ENCODE results near the gene ITIH4.

ITIH4 gene

GRCh38 chr3:52836471-52836845 is 6.0 kb upstream of the ITIH4 start:
- DNase-seq, result no peak
- intact Hi-C loops (cut with DNase I), result no loop called here

DNA sequence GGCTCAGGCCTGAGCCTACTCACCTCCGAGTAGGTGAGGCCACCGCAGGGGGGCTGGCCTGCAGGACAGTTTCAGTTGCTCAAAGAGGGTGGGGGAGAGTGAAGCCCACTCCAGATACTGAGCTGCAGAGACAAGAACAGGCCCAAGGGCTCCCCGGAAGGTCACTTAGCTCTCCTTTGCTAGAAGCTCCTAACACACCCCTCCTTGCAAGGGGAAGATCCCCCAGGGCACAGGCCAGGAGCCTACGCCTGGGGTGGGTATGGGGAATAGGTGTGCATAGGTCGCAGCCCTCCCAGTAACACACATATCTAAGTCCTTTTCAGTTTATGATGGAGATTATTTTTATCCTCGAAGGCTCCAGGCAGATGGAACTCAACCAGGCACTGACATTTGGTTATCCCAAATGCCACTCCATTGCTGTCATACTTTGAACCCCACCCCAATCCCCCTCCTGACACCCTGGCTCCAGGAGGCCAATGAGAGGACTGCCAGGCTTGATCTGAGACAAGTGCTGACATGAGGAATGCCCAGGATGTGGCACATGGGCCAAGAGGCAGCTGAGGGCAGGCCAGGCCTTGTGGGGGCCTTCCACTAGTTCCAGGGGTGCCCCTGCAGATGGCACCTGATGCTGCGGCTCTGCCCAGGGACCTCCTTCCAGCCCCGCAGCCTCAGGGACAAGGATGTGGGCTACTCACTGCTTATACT is 5.4 kb upstream of the ITIH4 start:
- intact Hi-C loops (cut with DNase I), result no loop called here
- no peak for DNase-seq

DNA sequence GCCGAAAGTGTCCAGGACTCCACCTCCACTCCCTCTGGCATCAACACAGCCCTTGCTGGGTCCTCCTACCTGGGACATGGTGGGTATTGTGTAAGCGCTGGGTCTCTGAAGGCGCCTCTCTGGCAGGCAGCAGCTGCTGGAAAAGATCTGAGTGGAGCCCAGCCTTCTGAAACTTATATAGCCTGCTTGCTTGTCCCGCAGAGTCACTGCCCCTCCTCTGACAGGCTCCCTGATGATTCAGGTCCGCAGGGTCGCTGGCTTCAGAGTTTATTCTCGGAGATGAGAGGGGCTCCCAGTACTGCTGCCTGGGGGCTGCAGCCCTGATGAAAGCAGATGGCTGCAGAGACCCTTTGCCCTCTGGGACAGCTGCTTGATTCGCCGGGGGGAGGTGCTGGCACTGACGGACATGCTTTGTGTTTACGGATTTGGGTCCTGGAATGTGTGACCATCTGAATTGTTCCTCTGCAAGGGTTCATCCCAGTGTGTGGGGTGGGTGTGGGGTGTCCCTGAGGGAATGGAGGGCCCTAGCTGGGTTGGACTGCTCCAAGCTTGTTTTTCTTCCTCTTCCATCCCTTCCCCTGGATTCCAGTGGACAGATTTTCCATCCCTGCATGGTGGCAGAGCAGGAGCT is 4.5 kb upstream of the ITIH4 start, which contains the start of gene MUSTN1:
TSS of gene MUSTN1 (minus strand) at position 149 of the 631 bp plus-strand sequence. CDS start at position 78, 71 bp downstream.
- DNase-seq, result no peak
- intact Hi-C loops (cut with DNase I), result no loop called here

DNA sequence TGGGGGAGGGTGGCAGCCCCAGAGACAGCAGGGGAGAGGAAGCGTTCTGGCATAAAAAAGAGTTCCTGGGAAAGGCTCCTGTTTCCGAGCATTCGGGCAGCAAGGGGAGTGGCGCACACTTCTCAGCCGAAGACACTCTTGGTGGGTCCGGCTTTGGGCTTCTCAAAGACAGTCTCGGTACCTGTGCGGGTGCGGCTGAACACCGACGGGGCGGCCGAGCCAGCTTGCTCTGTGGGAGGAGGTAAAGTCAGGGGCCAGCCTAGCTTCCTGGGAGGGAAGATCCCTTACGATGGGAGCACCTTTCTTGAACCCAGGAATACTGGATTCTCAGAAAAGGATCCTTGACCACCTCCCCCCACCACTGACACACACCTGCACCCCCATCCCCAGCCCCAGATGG is 2.7 kb upstream of the ITIH4 start:
- intact Hi-C loops (cut with DNase I), result no loop called here
- peak in 1 of 10 donors; percentile 81 for DNase-seq

DNA sequence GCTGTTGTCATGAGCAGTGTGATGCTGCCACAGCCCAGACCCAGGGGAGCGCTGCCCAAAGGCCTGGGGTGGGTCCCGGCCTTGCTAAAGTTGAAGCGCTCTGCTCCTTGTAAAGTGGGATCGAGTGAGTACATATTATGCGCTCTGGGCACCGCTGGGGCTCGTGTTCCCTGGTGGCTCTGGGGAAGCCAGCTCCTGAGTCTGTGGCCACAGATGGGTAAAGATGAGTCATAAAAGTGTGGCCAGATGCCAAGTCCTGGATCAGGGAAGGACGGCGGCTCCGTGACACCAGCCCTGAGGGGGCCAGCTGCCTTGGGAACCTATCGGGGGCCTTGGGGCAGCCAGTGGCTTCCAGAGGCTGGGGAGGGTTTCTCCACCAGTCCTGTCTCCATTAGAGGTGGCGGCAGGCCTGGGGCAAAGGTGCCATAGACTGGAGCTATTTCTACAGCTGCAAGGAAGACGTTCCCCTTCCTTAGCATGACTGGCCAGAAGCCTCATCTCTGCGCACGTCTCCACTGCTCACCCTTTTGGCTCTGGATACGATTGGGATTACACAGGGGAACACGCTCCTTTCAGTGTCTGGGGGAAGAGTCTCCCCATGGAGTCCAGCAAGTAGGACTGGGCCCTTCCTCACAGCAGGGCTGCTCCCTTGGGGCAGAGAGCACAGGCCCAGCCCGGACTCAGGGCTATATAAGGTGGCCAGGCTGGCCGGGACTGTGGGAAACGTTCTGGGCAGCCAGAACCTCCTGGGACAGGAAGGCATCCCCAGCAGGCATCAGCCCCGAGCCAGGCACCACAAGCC is 1.2 kb upstream of the ITIH4 start:
- intact Hi-C loops (cut with DNase I), result no loop called here
- DNase-seq, result peak in 7 of 10 donors; percentile 21 to 91 (median 45)

DNA sequence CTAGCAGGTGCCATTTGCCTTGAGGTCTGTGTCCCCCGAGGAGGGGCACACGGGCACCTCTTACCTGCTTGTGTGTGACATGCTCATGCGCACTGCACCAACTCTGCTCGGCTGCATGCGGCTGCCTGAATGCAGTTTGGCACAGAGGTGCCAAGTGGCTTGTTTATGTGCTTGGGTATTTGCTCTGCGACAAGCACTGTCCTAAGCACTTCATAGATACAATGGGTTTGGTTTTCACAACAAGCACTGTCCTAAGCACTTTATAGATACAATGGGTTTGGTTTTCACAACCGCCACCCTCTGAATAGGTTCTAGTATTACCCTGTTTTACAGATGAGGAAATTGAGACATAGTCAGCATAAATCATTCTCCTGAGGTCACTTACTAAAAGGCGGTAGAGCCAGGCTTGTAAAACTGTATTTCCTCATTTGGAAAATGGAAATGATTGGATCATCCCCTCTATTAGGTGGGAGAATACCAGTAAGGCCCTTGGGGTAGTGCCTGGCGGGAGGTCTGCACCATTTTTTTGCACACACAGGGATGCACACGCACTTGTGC is 487 bp downstream of the ITIH4 start:
- intact Hi-C loops (cut with DNase I), result no loop called here
- DNase-seq, result no peak

DNA sequence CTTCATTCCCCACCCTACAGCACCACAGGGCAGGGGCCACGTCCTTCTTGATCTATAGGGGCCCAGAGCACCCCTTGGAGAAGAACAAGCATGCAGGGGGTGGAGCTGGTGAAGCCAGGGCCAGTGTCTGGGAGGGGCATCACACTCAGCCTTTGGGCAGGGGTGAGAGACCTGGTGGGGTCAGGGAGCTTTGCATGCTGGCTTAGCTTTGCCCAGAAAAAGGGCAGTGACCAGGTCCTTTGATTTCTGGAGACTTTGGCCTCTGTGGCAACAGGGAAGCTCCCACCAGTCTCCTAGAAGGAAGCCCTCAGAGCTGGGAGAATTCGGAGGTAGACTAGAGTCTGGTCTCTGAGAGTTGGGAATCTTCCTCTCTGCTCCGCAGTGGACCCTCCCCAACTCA is 990 bp downstream of the ITIH4 start:
- intact Hi-C loops (cut with DNase I), result no loop called here
- DNase-seq, result no peak

- peak in 1 of 10 donors; percentile 59 for DNase-seq
- intact Hi-C loops (cut with DNase I), result no loop called here
Observed at GRCh38 chr3:52827866-52828376, 2.6 kb downstream of the ITIH4 start.

DNA sequence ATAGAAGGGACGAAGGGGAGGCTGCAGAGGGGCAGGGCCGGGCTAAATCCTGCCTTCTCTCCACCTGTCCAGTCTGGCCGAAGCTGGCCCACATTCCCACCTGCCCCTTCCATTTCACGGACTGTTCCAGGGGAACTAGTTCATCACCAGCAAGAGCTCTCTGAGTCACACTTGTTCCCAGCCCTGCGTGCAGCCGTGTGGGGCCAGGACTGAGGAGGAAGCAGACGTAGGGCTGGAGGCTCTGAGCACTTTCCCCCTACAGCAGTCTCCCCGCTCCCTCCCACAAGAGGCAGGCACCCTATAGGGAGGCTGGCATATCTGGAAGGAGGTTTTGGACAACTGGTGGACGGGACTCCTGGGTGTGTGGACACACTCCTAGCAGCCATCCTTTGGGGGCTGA is 3.0 kb downstream of the ITIH4 start:
- peak in 1 of 10 donors; percentile 55 for DNase-seq
- intact Hi-C loops (cut with DNase I), result no loop called here

GRCh38 chr3:52824037-52824436 is 6.4 kb downstream of the ITIH4 start:
- intact Hi-C loops (cut with DNase I), result no loop called here
- DNase-seq, result no peak

DNA sequence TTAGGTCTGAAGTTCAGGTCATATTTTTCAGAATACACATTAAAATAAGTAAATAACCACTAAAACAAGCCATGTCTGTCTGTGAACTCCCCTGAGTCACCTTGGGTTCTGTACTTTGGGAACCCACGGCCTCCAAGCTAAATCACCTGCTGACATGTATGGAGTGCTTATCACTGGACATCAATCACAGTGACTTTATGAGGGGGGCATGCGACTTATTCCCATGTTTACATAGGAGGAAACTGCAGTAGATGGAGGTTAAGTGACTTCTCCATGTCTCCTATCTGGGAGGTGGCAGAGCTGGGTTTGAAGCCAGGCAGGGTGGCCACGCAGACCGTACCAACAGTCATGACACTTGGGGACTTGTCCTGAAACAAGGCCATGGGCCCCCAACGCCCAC is 8.1 kb downstream of the ITIH4 start:
- no peak for DNase-seq
- intact Hi-C loops (cut with DNase I), result no loop called here

DNA sequence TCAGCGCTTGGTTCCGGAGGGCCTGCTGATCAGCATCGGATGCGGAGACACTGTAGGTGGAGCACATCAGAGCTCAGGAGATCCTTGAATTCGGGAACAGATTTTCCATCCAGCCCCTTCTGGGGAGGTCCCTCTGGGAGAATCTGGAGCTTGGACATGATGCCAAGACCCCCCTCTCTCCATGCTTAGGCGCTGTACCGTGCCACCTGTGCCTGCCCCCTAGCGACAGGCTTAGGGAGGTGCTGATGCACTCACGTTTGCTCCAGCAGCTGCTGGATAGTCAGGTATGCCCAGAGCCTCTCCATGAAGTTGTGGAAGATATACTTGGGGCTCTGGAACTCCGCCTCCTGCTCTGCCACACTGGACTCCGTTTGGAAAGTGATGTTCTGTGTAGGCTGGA is 9.7 kb downstream of the ITIH4 start:
- intact Hi-C loops (cut with DNase I), result no loop called here
- no peak for DNase-seq

DNA sequence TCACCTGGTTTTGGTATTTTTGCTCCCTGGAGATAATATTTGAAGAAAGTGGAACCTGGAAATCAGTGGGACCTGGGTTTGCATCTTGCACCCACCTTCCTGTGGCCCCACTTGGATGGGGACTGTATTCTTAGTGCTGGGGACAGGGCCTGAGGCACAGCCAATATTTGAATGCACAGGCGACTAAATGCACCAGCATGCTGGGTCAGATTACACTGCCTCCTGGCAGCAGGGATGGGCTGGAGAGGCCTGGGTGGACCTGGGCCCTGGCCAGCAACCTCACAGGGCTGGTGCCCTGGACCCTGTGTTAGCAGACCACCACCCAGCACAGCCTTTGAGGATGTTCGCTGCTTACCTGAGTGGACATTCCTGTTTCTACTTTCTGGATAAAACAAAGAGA is 10.5 kb downstream of the ITIH4 start:
- no peak for DNase-seq
- intact Hi-C loops (cut with DNase I), result no loop called here

GRCh38 chr3:52817860-52818259 is 12.6 kb downstream of the ITIH4 start:
- no peak for DNase-seq
- intact Hi-C loops (cut with DNase I), result no loop called here

- intact Hi-C loops (cut with DNase I), result no loop called here
- no peak for DNase-seq
Observed at GRCh38 chr3:52817221-52817620, 13.3 kb downstream of the ITIH4 start.

DNA sequence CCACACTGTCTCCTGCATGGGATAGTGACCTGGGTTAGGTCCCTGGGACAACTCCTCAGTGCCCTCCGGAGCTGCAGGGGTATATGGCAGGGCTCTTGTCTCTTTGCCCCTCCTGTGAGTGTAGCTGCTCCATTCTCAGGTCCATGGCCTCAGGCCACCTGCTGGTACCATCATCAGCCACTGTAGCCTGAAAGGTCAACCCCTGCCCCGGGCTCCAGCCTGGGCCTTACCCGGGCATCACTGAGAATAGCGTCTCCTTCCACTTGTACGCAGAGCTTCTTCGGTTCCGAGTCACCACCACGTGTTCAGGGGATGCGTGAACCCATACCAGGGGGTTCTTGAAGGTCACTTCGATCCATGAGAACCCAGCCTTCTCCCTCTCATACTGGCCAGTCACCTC is 13.8 kb downstream of the ITIH4 start:
- no peak for DNase-seq
- intact Hi-C loops (cut with DNase I), result no loop called here

DNA sequence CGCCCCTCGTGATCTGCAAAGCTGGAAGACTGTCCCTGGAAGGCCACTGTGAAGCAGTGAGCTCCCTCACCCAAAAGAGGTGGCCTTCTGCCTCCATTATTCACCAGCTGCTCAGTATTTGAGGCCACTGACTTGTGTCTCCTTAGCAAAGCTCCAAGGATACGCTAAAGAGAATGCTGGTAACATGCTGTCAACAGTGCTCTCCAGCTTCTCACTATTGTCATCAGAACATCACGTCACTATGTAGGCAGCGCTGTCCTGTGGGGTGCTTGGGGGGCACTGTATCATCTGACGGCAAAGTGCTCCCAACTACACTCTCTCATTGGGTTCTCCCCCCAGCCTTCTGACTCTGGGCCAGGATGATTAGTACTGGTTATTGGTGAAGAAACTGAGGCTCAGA is 14.3 kb downstream of the ITIH4 start:
- intact Hi-C loops (cut with DNase I), result no loop called here

GRCh38 chr3:52813810-52814209 is 16.7 kb downstream of the ITIH4 start:
- intact Hi-C loops (cut with DNase I), result no loop called here
- no peak for DNase-seq

More for the DNA sequence above, 14.3 kb downstream of the ITIH4 start:
- no peak for DNase-seq

DNA sequence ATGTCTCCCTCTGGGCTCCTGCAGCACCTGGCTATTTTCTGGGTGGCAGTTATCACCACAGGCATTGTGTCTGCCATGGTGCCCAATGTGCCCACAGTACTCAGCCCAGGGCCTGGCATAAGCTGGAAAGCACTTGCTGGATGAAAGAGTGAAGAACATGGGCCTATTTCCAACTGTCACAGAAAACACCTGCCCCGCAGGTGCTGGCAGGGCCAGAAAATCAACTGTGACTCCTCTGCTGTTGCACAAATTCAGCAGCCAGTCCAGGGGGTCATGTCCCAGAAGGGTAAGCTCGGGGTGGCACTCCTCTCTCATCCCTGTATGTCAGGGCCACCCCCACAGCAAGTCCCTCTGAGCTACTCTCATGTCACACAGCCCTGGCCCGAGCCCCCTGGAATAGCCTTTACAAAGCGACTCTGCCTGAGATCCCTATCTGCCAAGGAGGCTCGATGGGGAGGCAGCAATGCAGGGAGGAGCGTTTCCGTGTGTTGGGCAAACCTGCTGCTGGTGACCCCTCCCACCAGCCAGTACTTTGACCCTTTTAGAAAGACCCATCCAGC is 18.9 kb downstream of the ITIH4 start:
- intact Hi-C loops (cut with DNase I), result no loop called here
- DNase-seq, result no peak

- intact Hi-C loops (cut with DNase I), result no loop called here
- DNase-seq, result no peak
Observed at GRCh38 chr3:52810923-52811322, 19.5 kb downstream of the ITIH4 start.
